Measurements from ENCODE around the gene KRT1. TPM values are rescaled to one million over a fixed set of nuclear protein-coding genes. Genes with fewer than 3 reads are reported as not detected.

KRT1 gene
- total and polyA plus RNA-seq, 2 donors (not counting 1 experiment from before 2014, with no cell fraction given): not detected

DNA sequence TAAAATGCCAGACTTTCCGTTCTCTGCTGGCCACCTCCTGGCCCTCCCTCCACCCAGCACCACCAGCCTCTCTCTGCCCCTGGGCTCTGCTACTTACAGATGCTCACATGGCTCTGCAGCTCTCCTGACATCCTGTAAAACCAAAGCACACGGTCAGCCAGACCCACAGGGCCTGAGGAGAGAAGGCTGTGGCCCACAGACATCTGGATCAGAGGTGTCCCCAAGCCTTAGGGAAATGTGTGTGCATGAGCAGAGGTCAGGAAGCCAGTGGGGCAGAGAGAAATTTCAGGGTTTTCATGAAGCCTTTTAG lies 11.6 kb upstream of the KRT1 start:
- H3K4me3 ChIP-seq (replicated peaks in 1 of 4; ENCODE audit: control extremely low read depth in 1 of 4, insufficient read depth in 1 of 4, low read depth in 3 of 4, low read length in 4 of 4): no peak overlapping the region
- H3K27me3 ChIP-seq (ENCODE audit: control insufficient read depth, insufficient read depth, low read length): peaks cover 26% of the 10 kb centered on the region
- H3K4me1 ChIP-seq (ENCODE audit: control insufficient read depth, extremely low read depth, insufficient read depth, low read length): no peaks in the 10 kb centered on the region
- no peak overlapping the region for H2AFZ ChIP-seq (ENCODE audit: low read length)
- no peaks in the 10 kb centered on the region for H3K36me3 ChIP-seq (ENCODE audit: control insufficient read depth, insufficient read depth, low read length)
- TF ChIP-seq, protein P1, sequence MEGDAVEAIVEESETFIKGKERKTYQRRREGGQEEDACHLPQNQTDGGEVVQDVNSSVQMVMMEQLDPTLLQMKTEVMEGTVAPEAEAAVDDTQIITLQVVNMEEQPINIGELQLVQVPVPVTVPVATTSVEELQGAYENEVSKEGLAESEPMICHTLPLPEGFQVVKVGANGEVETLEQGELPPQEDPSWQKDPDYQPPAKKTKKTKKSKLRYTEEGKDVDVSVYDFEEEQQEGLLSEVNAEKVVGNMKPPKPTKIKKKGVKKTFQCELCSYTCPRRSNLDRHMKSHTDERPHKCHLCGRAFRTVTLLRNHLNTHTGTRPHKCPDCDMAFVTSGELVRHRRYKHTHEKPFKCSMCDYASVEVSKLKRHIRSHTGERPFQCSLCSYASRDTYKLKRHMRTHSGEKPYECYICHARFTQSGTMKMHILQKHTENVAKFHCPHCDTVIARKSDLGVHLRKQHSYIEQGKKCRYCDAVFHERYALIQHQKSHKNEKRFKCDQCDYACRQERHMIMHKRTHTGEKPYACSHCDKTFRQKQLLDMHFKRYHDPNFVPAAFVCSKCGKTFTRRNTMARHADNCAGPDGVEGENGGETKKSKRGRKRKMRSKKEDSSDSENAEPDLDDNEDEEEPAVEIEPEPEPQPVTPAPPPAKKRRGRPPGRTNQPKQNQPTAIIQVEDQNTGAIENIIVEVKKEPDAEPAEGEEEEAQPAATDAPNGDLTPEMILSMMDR (conservative IDR thresholded peaks at IDR 0.05 in 1 of 2, IDR thresholded peaks at IDR 0.05 in 1 of 2; ENCODE audit: low read depth in 1 of 2, low read length in 2 of 2): no peak
- no peak for TF ChIP-seq EZH2 (IDR thresholded peaks at IDR 0.05; ENCODE audit: low read length, missing control alignments)
- no peak overlapping the region for H3K27ac ChIP-seq (ENCODE audit: insufficient read depth, low read length)
- H3K9me3 ChIP-seq (ENCODE audit: control insufficient read depth, insufficient read depth, low read depth, low read length): no peaks in the 10 kb centered on the region
- H3K79me2 ChIP-seq (ENCODE audit: control insufficient read depth, insufficient read depth, low read length): no peaks in the 10 kb centered on the region
- no peaks in the 10 kb centered on the region for H4K20me1 ChIP-seq (ENCODE audit: control insufficient read depth, extremely low read depth, insufficient read depth, low read length)
- H3K9ac ChIP-seq (ENCODE audit: insufficient read depth, low read length): no peak overlapping the region
- no peak for DNase-seq (ENCODE audit: low read depth in 2 of 2)
- no peak overlapping the region for H3K4me2 ChIP-seq (ENCODE audit: extremely low read depth, insufficient read depth, low read length)

DNA sequence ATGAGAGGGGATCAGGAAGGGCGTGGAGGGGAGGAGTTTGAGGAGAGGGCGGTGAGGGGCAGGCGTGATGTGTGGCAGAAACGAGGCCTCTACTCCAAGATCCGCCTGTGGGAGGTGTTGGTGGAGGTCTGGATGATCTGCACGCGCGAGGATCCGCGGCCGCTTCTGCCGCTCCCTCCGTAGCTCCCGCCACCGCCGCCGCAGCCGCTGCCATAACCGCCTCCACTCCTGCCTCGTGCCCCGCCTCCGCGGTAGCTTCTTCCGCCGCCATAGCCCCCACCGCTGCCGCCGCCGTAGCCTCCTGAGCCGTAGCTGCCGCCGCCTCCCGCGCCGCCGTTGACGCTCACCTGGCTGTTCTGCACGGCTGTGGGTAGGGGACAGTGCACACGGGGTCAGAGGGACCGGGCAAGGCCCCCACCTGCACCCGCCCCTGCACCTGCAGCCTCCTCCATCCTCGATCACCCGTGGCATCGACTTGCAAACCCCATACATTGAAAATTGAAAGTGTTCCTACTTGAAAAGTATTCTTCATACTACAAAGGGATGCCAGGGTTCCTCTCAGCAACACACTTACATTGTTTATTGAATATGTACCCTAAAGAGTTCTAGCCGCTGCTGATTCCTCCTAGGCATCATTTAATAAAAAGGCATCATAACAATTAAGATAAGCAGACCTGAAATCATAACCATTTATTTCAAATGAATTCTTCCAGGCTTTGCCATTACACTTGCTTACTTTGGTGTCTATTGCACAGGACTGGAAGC lies 11.1 kb upstream of the KRT1 start:
- H3K79me2 ChIP-seq (ENCODE audit: control insufficient read depth, insufficient read depth, low read length): no peaks in the 10 kb centered on the region
- H3K9ac ChIP-seq (ENCODE audit: insufficient read depth, low read length): no peak overlapping the region
- H3K27ac ChIP-seq (ENCODE audit: insufficient read depth, low read length): no peak overlapping the region
- peaks cover 29% of the 10 kb centered on the region for H3K27me3 ChIP-seq (ENCODE audit: control insufficient read depth, insufficient read depth, low read length)
- H3K4me3 ChIP-seq (replicated peaks in 1 of 4; ENCODE audit: control extremely low read depth in 1 of 4, insufficient read depth in 1 of 4, low read depth in 3 of 4, low read length in 4 of 4): no peak overlapping the region
- no peak overlapping the region for H2AFZ ChIP-seq (ENCODE audit: low read length)
- DNase-seq (ENCODE audit: low read depth in 2 of 2): no peak
- no peak for TF ChIP-seq EZH2 (IDR thresholded peaks at IDR 0.05; ENCODE audit: low read length, missing control alignments)
- TF ChIP-seq, protein P1 (conservative IDR thresholded peaks at IDR 0.05 in 1 of 2, IDR thresholded peaks at IDR 0.05 in 1 of 2; ENCODE audit: low read depth in 1 of 2, low read length in 2 of 2): no peak
- no peaks in the 10 kb centered on the region for H3K36me3 ChIP-seq (ENCODE audit: control insufficient read depth, insufficient read depth, low read length)
- H3K4me2 ChIP-seq (ENCODE audit: extremely low read depth, insufficient read depth, low read length): no peak overlapping the region
- no peaks in the 10 kb centered on the region for H3K9me3 ChIP-seq (ENCODE audit: control insufficient read depth, insufficient read depth, low read depth, low read length)
- H4K20me1 ChIP-seq (ENCODE audit: control insufficient read depth, extremely low read depth, insufficient read depth, low read length): no peaks in the 10 kb centered on the region
- no peaks in the 10 kb centered on the region for H3K4me1 ChIP-seq (ENCODE audit: control insufficient read depth, extremely low read depth, insufficient read depth, low read length)

- Histone ChIP-seq H3K27me3 (ENCODE audit: control insufficient read depth, insufficient read depth, low read length) (peaks cover 29% of the 10 kb centered on the region), H3K4me2 (ENCODE audit: extremely low read depth, insufficient read depth, low read length) (no peak overlapping the region), H3K4me1 (ENCODE audit: control insufficient read depth, extremely low read depth, insufficient read depth, low read length) (no peaks in the 10 kb centered on the region), H3K9me3 (ENCODE audit: control insufficient read depth, insufficient read depth, low read depth, low read length) (no peaks in the 10 kb centered on the region), H3K4me3 (replicated peaks in 1 of 4; ENCODE audit: control extremely low read depth in 1 of 4, insufficient read depth in 1 of 4, low read depth in 3 of 4, low read length in 4 of 4) (no peak overlapping the region), H3K27ac (ENCODE audit: insufficient read depth, low read length) (no peak overlapping the region), H3K36me3 (ENCODE audit: control insufficient read depth, insufficient read depth, low read length) (no peaks in the 10 kb centered on the region), H4K20me1 (ENCODE audit: control insufficient read depth, extremely low read depth, insufficient read depth, low read length) (no peaks in the 10 kb centered on the region), H3K79me2 (ENCODE audit: control insufficient read depth, insufficient read depth, low read length) (no peaks in the 10 kb centered on the region), H3K9ac (ENCODE audit: insufficient read depth, low read length) (no peak overlapping the region), H2AFZ (ENCODE audit: low read length) (no peak overlapping the region)
- TF ChIP-seq, protein P1 (conservative IDR thresholded peaks at IDR 0.05 in 1 of 2, IDR thresholded peaks at IDR 0.05 in 1 of 2; ENCODE audit: low read depth in 1 of 2, low read length in 2 of 2): no peak
- TF ChIP-seq EZH2 (IDR thresholded peaks at IDR 0.05; ENCODE audit: low read length, missing control alignments): no peak
- DNase-seq (ENCODE audit: low read depth in 2 of 2): no peak
These were observed 10.3 kb upstream of the KRT1 start for GRCh38 chr12:52690351-52691075.

All from fibroblast of lung (primary cell).